Subcutaneous abdominal adipose tissue (tissue), 5 donors: ENCODE data around the gene CDK11B.
"Not testable (repeated sequence)": the region's sequence is repeated elsewhere in the genome, so short reads cannot be mapped to it uniquely, and the experiment has no call there.

Source experiments
- H3K27ac ChIP-seq: one replicate; pipeline ENCODE4 v1.7.0; 2013; ENCODE audit warnings: low read depth, mild to moderate bottlenecking, inconsistent platforms, low read length, moderate library complexity
- H3K27me3 ChIP-seq, 5 donors: one replicate each; pipeline ENCODE4 v1.7.0; 2013; ENCODE audit warnings: low read length in 5 of 5, inconsistent platforms in 1 of 5; ENCODE audit not compliant: control insufficient read depth in 5 of 5, insufficient read depth in 4 of 5
- H3K36me3 ChIP-seq, 5 donors: one replicate each; pipeline ENCODE4 v1.7.0; 2013; ENCODE audit warnings: low read length in 5 of 5; ENCODE audit not compliant: control insufficient read depth in 5 of 5, insufficient read depth in 5 of 5
- H3K4me1 ChIP-seq, 5 donors: one replicate each; pipeline ENCODE4 v1.7.0; 2013; ENCODE audit warnings: low read length in 5 of 5, mild to moderate bottlenecking in 3 of 5, moderate library complexity in 1 of 5; ENCODE audit not compliant: control insufficient read depth in 5 of 5, insufficient read depth in 5 of 5
- H3K4me3 ChIP-seq, 5 donors: one replicate each; pipeline ENCODE4 v1.7.0; 2013; ENCODE audit warnings: low read length in 5 of 5, low read depth in 1 of 5
- H3K9ac ChIP-seq, 5 donors: one replicate each; pipeline ENCODE4 v1.7.0; 2013; ENCODE audit warnings: low read length in 5 of 5, mild to moderate bottlenecking in 4 of 5, moderate library complexity in 3 of 5
- H3K9me3 ChIP-seq, 5 donors: one replicate each; pipeline ENCODE4 v1.7.0; 2013; ENCODE audit warnings: low read length in 5 of 5; ENCODE audit not compliant: control insufficient read depth in 5 of 5
- donor health status: healthy.
- donor health status: healthy.
- donor health status: healthy.
- donor health status: healthy.
- donor health status: healthy.

The CDK11B gene

DNA sequence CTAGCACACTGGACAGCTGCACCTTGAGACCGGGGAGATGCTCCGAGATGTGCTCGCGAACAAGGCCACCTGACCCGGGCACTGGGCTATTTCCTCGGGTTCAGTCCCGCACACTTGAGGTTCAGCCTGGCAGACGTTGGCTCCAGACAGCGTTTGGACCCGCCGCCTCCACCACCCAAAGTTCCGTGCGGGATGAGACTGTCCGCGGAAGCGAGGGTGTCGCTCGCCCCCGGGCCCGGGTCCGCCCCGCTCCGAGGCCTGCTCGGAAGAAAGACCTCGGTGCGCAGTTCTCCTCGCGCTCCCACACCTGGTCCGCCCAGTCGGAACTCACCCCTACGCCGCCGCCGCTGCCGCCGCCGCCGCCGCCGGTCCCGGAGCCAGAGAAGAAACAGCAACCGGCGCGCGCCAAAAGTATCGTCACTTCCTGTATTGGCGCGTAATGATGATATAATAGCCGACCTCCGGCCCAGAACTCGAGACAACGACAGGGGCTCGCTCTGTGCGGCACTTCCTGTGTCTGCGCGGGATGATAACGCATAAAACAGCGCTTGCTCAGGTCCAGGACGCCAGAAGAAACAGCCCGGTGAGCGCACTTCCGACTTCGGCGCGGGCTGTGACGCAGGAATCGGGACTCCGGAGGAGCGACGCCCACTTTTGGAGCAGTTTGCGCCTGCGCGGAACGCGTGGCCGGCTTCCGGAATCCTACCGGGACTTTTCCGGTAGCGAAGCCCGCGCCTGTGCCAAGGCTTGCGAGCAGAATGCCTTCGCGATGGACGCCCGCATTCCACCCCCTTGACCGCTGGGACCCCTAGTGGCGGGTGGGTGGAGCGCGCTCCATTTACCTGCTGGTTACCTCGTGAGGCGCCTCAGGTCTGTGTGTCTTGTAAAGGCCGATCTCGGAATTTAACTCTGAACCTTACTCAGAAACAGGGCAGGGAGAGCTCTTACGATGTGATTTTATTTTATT, at the start of gene CDK11B:
Gene CDK11B, minus strand, starts transcription at position 422 of the 967 bp plus-strand sequence. CDS start 1,519 bp downstream, outside the sequence.
- Histone ChIP-seq H3K4me3 (peak within 1 kb of the TSS; percentile 55 to 72 (median 62)), H3K36me3 (peaks cover 3 to 27% (median 12%) of the 10 kb centered on the region in 5 donors), H3K9ac (peak within 1 kb of the TSS in 3 of 5 donors; percentile 62 to 82 (median 77)), H3K27ac (peak within 1 kb of the TSS; percentile 89)
- H3K4me1 ChIP-seq, H3K9me3 ChIP-seq, H3K27me3 ChIP-seq: not testable (repeated sequence)

DNA sequence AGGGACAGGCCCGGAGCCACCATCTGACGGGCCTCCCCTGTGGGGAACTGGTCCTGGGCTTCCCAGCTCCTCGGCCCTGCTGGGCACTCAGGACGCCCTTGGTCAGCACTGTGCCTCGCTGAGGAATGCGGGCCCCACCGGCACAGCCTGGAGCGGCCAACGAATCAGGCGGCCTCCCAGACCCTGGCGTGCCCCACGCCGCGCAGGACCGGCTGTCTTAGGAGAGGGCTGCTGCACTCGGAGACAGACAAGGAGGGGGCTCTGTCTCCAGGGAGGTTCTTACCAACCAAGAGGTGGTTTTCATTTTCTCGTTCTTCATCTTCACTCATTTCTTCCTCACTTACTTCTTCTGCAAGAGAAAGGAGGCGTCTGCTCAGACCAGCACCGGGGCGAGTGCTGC, 49.1 kb upstream of the CDK11B start:
- not testable (repeated sequence) for H3K9ac ChIP-seq, H3K27me3 ChIP-seq, H3K27ac ChIP-seq, H3K4me1 ChIP-seq, H3K4me3 ChIP-seq, H3K9me3 ChIP-seq
- H3K36me3 ChIP-seq: peaks cover 0 to 28% (median 17%) of the 10 kb centered on the region in 5 donors

DNA sequence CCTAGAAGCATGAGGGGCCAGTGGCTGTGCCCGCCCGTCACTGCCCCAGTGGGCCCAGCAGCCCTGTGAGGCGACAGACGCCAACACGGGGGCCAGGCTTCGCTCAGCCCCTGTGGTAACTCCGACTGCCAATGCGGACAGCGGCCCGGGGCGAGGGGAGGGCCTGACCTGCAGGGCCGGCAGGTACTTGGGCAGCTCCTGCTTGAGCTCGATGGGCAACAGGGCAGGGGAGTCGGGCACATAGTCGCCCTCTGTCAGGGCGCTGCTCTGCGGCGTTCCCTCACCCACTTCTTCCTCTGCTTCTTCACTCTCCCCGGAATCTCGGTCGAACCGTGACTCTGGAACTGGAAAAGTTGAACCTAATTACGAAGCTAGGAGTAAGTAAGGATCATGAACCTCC, 48.4 kb upstream of the CDK11B start:
- H3K9me3 ChIP-seq, H3K9ac ChIP-seq, H3K4me3 ChIP-seq, H3K27ac ChIP-seq, H3K4me1 ChIP-seq, H3K27me3 ChIP-seq: not testable (repeated sequence)
- H3K36me3 ChIP-seq: peaks cover 0 to 28% (median 17%) of the 10 kb centered on the region in 5 donors

DNA sequence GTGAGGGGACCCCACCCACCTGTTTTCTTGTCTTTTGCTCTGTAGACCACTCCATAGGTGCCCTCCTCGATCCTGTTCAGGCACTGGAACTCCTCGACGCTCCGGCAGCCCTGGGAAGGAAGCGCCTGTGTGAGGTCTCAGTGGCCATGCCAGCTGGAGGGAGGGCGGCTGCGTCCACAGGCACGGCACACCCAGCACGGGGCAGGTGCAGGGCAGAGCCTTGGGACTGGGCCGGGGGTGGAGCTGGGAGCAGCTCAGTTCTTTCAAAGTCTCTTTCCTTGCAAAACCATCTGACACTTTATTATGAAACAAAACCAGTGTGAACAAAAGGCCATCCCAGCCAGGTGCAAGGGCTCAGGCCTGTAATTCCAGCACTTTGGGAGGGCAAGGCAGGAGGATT, 46.8 kb upstream of the CDK11B start:
- H3K9me3 ChIP-seq, H3K4me1 ChIP-seq, H3K4me3 ChIP-seq, H3K9ac ChIP-seq, H3K27ac ChIP-seq, H3K27me3 ChIP-seq: not testable (repeated sequence)
- H3K36me3 ChIP-seq: peaks cover 0 to 28% (median 17%) of the 10 kb centered on the region in 5 donors

DNA sequence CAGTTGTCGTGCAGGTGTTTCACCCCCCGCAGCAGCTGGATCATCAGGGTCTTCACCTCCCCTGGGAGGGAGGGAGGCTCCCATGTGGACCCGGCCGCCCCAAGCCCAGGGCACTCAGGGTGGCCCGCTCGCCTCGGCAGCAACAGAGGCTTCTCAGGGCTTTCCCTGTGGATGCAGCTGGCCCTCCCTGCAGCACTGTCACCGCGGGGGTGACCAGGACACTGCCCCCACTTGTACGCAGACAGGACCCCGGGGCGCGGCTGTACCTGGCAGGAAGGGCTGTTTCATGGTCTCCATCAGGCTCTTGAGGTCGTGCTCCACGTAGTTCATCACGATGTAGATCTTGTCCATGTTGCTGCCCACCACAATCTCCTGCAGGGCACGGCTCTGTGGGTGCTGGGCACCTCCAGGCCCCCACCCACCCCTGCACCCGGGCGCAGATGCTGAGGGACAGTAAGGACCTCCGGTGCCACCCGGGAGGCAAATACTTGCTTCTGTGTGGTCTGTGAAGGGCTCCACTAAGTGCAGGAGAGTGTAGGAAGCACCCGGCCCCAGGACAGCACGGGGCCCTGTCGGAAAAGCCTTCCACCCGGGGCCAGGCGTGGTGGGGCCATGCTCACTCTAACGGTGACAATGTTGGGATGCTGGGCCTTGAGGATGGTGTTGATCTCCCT, 45.6 kb upstream of the CDK11B start:
- H3K36me3 ChIP-seq: peaks cover 0 to 28% (median 17%) of the 10 kb centered on the region in 5 donors
- H3K27ac ChIP-seq, H3K9ac ChIP-seq, H3K9me3 ChIP-seq, H3K27me3 ChIP-seq, H3K4me3 ChIP-seq, H3K4me1 ChIP-seq: not testable (repeated sequence)

DNA sequence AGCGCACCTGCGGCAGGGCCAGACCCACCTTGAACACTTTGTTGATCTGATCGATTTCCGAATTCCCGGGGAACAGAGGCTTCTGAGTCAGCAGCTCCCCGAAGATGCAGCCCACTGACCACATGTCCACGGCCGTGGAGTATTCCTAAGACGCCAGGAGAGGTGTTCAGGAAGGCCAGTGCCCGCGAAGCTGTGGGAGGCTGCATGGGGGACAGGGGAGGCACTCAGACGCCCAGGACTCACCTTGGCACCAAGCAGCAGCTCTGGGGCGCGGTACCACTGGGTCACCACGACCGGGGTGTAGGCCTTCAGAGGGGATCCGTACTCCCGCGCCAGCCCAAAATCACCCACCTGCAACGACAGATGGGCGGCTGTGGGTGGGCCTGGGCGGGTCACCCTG, 45.0 kb upstream of the CDK11B start:
- no peaks in the 10 kb centered on the region for H3K4me1 ChIP-seq
- H3K4me3 ChIP-seq: no peak overlapping the region
- peaks cover 0 to 28% (median 17%) of the 10 kb centered on the region in 5 donors for H3K36me3 ChIP-seq
- H3K27ac ChIP-seq: no peak overlapping the region
- H3K9ac ChIP-seq: no peak overlapping the region
- no peaks in the 10 kb centered on the region for H3K9me3 ChIP-seq
- H3K27me3 ChIP-seq: no peaks in the 10 kb centered on the region

DNA sequence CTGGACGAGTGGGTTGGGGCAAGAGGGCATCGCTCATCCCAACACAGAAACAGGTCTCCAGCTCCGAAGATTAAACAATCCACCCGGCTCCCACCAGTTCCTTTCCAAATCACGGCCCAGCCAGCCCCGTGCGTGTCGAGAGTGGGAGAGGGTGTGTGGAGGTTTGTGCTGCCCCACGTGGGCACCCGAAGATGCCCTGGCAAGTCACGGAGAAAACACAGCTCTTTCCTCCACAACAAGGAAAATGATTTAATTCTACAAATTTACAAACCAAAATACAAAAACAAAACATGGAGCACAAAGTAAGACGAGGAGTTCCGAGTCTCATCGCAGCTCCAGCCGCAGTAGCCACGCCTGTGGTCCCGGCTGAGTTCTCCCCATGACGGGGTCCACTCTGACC, 43.7 kb upstream of the CDK11B start:
- H3K9me3 ChIP-seq, H3K4me3 ChIP-seq, H3K9ac ChIP-seq, H3K27ac ChIP-seq, H3K4me1 ChIP-seq, H3K27me3 ChIP-seq: not testable (repeated sequence)
- peaks cover 0 to 28% (median 17%) of the 10 kb centered on the region in 5 donors for H3K36me3 ChIP-seq

DNA sequence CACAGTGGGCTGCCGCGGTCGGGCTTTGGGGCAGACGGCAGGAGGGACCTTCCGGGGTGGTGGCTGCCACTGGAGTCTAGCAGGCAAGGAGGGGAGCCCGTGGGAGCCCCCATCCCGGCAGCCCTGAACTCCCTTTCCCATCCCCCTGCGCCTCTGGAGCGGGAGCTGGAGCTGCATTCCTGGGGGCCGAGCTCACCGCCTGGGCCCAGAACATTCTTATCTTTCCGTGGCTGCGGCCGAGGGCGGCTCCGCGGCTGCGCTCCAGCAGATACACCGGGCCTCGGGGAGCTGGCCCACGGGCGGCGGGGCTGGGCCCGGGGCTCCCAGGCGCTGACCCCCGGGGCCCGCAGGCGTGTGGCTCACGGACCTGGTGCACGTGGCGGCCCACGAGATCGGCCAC, 41.8 kb upstream of the CDK11B start:
- H3K27me3 ChIP-seq, H3K9me3 ChIP-seq, H3K4me1 ChIP-seq, H3K27ac ChIP-seq, H3K9ac ChIP-seq, H3K4me3 ChIP-seq: not testable (repeated sequence)
- H3K36me3 ChIP-seq: peaks cover 0 to 17% (median 15%) of the 10 kb centered on the region in 5 donors

DNA sequence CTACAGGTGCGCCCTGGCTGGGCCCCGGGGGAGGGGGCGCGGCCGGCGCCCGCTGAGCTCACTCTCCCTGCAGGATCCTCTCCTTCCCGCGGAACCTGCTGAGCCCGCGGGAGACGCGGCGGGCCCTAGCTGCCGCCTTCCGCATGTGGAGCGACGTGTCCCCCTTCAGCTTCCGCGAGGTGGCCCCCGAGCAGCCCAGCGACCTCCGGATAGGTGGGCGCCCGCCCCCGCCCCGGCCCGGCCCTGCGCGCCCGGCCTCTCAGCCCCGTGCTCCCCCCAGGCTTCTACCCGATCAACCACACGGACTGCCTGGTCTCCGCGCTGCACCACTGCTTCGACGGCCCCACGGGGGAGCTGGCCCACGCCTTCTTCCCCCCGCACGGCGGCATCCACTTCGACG, 41.3 kb upstream of the CDK11B start:
- not testable (repeated sequence) for H3K9me3 ChIP-seq

DNA sequence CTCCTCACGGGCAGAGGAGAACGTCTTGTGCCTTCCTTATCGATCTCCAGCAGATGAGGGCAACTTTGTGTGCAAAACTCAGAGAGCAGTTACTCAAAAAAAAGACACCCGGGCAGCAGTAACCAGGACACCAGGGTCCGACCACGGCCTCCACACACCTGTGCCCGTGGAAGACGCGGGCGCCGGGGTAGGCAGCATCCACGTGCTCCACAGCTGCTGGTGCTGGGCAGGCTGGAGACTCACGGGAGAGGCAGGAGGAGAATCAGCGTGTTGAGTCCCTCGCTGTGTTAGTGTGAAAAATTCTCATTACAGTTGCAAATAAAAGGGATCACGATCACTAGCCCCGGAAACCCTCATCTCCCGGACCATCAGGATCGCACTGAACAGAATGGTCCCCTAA, 40.3 kb upstream of the CDK11B start:
- not testable (repeated sequence) for H3K36me3 ChIP-seq, H3K4me1 ChIP-seq

More for the DNA sequence above, 41.3 kb upstream of the CDK11B start:
- H3K36me3 ChIP-seq: peaks cover 0 to 17% (median 15%) of the 10 kb centered on the region in 5 donors
- not testable (repeated sequence) for H3K4me3 ChIP-seq, H3K9ac ChIP-seq, H3K27me3 ChIP-seq, H3K4me1 ChIP-seq, H3K27ac ChIP-seq

More for the DNA sequence above, 40.3 kb upstream of the CDK11B start:
- H3K27ac ChIP-seq, H3K9me3 ChIP-seq, H3K4me3 ChIP-seq, H3K27me3 ChIP-seq, H3K9ac ChIP-seq: not testable (repeated sequence)
